SK-N-SH treated with all-trans-retinoic acid at 6 μM for 48 hours (cell line): ENCODE measurements around the gene ANKRD13A.

ENCODE experiments used
- ATAC-seq: fragments of 200-7000 bp; cut with Tn5 transposase; 3 replicates; pipeline ENCODE4 v1.9.1; 2020; ENCODE audit warnings: mild to moderate bottlenecking, moderate library complexity
- ARNTL ChIP-seq: fragments of 450-650 bp; formaldehyde crosslinking; IDR thresholded peaks from 2 replicates; pipeline ENCODE4 v1.5.0; 2020; ENCODE audit warnings: low read depth, mild to moderate bottlenecking, moderate library complexity, borderline replicate concordance
- BACH2 ChIP-seq: fragments of 250-450 bp; sonication (Bioruptor Pico); IDR thresholded peaks from 2 replicates; pipeline ENCODE4 v1.9.0; 2021; ENCODE audit warnings: mild to moderate bottlenecking, borderline replicate concordance
- CSDC2 ChIP-seq: fragments of 250-450 bp; sonication (Bioruptor Pico); IDR thresholded peaks from 2 replicates; pipeline ENCODE4 v1.5.0; 2020; ENCODE audit warnings: mild to moderate bottlenecking, moderate library complexity
- ESRRG ChIP-seq: fragments of 250-450 bp; sonication (Bioruptor Pico); IDR thresholded peaks from 2 replicates; pipeline ENCODE4 v1.6.1; 2021; ENCODE audit warnings: mild to moderate bottlenecking
- GLIS3 ChIP-seq: fragments of 250-450 bp; sonication (Bioruptor Pico); IDR thresholded peaks from 2 replicates; pipeline ENCODE4 v1.5.0; 2020; ENCODE audit warnings: mild to moderate bottlenecking, moderate library complexity
- OSR1 ChIP-seq: fragments of 250-450 bp; sonication (Bioruptor Pico); IDR thresholded peaks from 2 replicates; pipeline ENCODE4 v1.8.0; 2022; ENCODE audit warnings: moderate library complexity, mild to moderate bottlenecking, inconsistent platforms
- PPARA ChIP-seq: fragments of 250-450 bp; sonication (Bioruptor Pico); IDR thresholded peaks from 2 replicates; pipeline ENCODE4 v1.5.0; 2020; ENCODE audit warnings: mild to moderate bottlenecking, borderline replicate concordance
- RARB ChIP-seq: fragments of 250-450 bp; sonication (Bioruptor Pico); IDR thresholded peaks from 2 replicates; pipeline ENCODE4 v1.8.0; 2021; ENCODE audit warnings: mild to moderate bottlenecking, moderate library complexity
- SNAI2 ChIP-seq: fragments of 250-450 bp; sonication (Bioruptor Pico); IDR thresholded peaks from 2 replicates; pipeline ENCODE4 v1.5.0; 2020; ENCODE audit warnings: mild to moderate bottlenecking, moderate library complexity
- TOX ChIP-seq: fragments of 250-450 bp; sonication (Bioruptor Pico); IDR thresholded peaks from 2 replicates; pipeline ENCODE4 v1.8.0; 2021; ENCODE audit warnings: mild to moderate bottlenecking, moderate library complexity, borderline replicate concordance
- ZC3H10 ChIP-seq: fragments of 250-450 bp; sonication (Bioruptor Pico); IDR thresholded peaks from 2 replicates; pipeline ENCODE4 v1.5.1; 2021; ENCODE audit warnings: mild to moderate bottlenecking, moderate library complexity
- ZFP3 ChIP-seq: fragments of 250-450 bp; sonication (Bioruptor Pico); IDR thresholded peaks from 2 replicates; pipeline ENCODE4 v1.5.0; 2020; ENCODE audit warnings: mild to moderate bottlenecking, moderate library complexity
- ZFP30 ChIP-seq: fragments of 450-650 bp; formaldehyde crosslinking; IDR thresholded peaks from 2 replicates; pipeline ENCODE4 v1.5.0; 2022; ENCODE audit warnings: mild to moderate bottlenecking, moderate library complexity
- ZNF565 ChIP-seq: fragments of 450-650 bp; formaldehyde crosslinking; conservative IDR thresholded peaks from 2 replicates; pipeline ENCODE4 v1.5.0; 2020; ENCODE audit warnings: low read depth, mild to moderate bottlenecking, moderate library complexity
- ZNF70 ChIP-seq: fragments of 450-650 bp; formaldehyde crosslinking; IDR thresholded peaks from 2 replicates; pipeline ENCODE4 v1.5.0; 2020; ENCODE audit warnings: mild to moderate bottlenecking, moderate library complexity
- ZNF8 ChIP-seq: fragments of 450-650 bp; formaldehyde crosslinking; IDR thresholded peaks from 2 replicates; pipeline ENCODE4 v1.5.0; 2020; ENCODE audit warnings: mild to moderate bottlenecking, moderate library complexity
- TF ChIP-seq, protein P1 (sequence below): fragments of 250-450 bp; sonication (Bioruptor Pico); IDR thresholded peaks from 2 replicates; pipeline ENCODE4 v1.8.0; 2020; ENCODE audit warnings: mild to moderate bottlenecking, moderate library complexity, borderline replicate concordance
- TF ChIP-seq, protein P2 (sequence below): fragments of 250-450 bp; sonication (Bioruptor Pico); IDR thresholded peaks from 2 replicates; pipeline ENCODE4 v1.5.1; 2020; ENCODE audit warnings: low read depth, mild to moderate bottlenecking, moderate library complexity
- TF ChIP-seq, protein P3 (sequence below): fragments of 250-450 bp; sonication (Bioruptor Pico); IDR thresholded peaks from 2 replicates; pipeline ENCODE4 v1.5.0; 2020; ENCODE audit warnings: mild to moderate bottlenecking, moderate library complexity
- TF ChIP-seq, protein P4 (sequence below): fragments of 250-450 bp; sonication (Bioruptor Pico); IDR thresholded peaks from 2 replicates; pipeline ENCODE4 v1.5.1; 2021; ENCODE audit warnings: mild to moderate bottlenecking, moderate library complexity
- TF ChIP-seq, protein P5 (sequence below): fragments of 250-450 bp; sonication (Bioruptor Pico); IDR thresholded peaks from 2 replicates; pipeline ENCODE4 v1.8.0; 2021; ENCODE audit warnings: low read depth, mild to moderate bottlenecking, moderate library complexity, borderline replicate concordance

The ANKRD13A gene

DNA sequence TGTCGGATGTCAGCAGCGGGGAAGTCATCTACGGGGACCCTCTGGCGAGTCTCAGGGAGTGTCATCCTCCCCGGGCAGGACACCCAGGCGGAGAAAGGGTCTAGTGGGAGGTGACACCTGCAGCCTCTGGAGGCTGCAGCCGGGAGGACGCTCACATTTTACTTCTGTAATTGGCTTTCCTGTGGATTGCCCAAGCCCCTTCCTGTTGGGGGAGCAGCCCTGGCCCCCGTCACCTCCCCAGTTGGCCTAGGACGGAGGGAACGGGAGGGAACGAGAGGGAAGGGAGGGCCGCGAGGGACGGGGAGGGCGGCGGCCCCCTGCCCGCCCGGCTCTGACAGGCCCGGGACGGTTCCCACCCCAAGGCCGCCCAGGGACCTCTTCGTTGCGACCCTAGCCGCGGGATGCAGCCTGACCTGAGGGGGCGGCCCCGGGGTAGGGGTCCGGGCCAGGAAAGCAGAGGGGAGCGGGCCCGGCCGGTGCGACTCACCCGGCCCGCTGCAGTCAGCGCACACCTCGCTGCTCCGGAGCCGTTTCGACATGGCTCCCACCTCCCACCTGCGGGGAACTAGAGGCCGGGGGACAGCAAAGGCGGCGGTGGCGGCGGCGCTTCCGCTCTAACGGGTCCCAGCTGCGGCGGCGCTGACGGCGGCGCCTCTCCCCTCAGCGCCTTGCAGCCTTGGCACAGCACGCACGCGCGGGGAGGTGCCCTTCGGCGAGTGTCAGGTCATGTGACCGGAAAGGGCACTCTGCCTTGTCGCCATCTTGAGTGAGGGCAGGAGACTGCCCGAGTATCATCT, 3.3 kb upstream of the ANKRD13A start, which contains the start of gene GIT2:
Gene GIT2, minus strand, starts transcription at position 683 of the 797 bp plus-strand sequence. Its CDS starts 144 bp downstream, at position 539.
- peak; percentile 84 for ATAC-seq
- TF ChIP-seq, protein P1, sequence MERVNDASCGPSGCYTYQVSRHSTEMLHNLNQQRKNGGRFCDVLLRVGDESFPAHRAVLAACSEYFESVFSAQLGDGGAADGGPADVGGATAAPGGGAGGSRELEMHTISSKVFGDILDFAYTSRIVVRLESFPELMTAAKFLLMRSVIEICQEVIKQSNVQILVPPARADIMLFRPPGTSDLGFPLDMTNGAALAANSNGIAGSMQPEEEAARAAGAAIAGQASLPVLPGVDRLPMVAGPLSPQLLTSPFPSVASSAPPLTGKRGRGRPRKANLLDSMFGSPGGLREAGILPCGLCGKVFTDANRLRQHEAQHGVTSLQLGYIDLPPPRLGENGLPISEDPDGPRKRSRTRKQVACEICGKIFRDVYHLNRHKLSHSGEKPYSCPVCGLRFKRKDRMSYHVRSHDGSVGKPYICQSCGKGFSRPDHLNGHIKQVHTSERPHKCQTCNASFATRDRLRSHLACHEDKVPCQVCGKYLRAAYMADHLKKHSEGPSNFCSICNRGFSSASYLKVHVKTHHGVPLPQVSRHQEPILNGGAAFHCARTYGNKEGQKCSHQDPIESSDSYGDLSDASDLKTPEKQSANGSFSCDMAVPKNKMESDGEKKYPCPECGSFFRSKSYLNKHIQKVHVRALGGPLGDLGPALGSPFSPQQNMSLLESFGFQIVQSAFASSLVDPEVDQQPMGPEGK, result no peak
- no peak for TF ChIP-seq ZFP3 (CRISPR knock-in tag)
- no peak for TF ChIP-seq CSDC2 (CRISPR knock-in tag)
- no peak for TF ChIP-seq ZC3H10 (CRISPR knock-in tag)
- no peak for TF ChIP-seq SNAI2
- TF ChIP-seq ZNF565 (CRISPR knock-in tag), result no peak
- TF ChIP-seq TOX, result no peak
- TF ChIP-seq, protein P2, sequence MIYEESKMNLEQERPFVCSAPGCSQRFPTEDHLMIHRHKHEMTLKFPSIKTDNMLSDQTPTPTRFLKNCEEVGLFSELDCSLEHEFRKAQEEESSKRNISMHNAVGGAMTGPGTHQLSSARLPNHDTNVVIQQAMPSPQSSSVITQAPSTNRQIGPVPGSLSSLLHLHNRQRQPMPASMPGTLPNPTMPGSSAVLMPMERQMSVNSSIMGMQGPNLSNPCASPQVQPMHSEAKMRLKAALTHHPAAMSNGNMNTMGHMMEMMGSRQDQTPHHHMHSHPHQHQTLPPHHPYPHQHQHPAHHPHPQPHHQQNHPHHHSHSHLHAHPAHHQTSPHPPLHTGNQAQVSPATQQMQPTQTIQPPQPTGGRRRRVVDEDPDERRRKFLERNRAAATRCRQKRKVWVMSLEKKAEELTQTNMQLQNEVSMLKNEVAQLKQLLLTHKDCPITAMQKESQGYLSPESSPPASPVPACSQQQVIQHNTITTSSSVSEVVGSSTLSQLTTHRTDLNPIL (CRISPR knock-in tag), result no peak
- TF ChIP-seq OSR1 (CRISPR knock-in tag), result no peak
- no peak for TF ChIP-seq ESRRG (CRISPR knock-in tag)
- TF ChIP-seq, protein P3, sequence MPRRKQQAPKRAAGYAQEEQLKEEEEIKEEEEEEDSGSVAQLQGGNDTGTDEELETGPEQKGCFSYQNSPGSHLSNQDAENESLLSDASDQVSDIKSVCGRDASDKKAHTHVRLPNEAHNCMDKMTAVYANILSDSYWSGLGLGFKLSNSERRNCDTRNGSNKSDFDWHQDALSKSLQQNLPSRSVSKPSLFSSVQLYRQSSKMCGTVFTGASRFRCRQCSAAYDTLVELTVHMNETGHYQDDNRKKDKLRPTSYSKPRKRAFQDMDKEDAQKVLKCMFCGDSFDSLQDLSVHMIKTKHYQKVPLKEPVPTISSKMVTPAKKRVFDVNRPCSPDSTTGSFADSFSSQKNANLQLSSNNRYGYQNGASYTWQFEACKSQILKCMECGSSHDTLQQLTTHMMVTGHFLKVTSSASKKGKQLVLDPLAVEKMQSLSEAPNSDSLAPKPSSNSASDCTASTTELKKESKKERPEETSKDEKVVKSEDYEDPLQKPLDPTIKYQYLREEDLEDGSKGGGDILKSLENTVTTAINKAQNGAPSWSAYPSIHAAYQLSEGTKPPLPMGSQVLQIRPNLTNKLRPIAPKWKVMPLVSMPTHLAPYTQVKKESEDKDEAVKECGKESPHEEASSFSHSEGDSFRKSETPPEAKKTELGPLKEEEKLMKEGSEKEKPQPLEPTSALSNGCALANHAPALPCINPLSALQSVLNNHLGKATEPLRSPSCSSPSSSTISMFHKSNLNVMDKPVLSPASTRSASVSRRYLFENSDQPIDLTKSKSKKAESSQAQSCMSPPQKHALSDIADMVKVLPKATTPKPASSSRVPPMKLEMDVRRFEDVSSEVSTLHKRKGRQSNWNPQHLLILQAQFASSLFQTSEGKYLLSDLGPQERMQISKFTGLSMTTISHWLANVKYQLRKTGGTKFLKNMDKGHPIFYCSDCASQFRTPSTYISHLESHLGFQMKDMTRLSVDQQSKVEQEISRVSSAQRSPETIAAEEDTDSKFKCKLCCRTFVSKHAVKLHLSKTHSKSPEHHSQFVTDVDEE, result no peak
- no peak for TF ChIP-seq RARB (CRISPR knock-in tag)
- no peak for TF ChIP-seq ZFP30 (CRISPR knock-in tag)
- TF ChIP-seq, protein P4, sequence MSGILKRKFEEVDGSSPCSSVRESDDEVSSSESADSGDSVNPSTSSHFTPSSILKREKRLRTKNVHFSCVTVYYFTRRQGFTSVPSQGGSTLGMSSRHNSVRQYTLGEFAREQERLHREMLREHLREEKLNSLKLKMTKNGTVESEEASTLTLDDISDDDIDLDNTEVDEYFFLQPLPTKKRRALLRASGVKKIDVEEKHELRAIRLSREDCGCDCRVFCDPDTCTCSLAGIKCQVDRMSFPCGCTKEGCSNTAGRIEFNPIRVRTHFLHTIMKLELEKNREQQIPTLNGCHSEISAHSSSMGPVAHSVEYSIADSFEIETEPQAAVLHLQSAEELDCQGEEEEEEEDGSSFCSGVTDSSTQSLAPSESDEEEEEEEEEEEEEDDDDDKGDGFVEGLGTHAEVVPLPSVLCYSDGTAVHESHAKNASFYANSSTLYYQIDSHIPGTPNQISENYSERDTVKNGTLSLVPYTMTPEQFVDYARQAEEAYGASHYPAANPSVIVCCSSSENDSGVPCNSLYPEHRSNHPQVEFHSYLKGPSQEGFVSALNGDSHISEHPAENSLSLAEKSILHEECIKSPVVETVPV (CRISPR knock-in tag), result no peak
- TF ChIP-seq ZNF8, result no peak

DNA sequence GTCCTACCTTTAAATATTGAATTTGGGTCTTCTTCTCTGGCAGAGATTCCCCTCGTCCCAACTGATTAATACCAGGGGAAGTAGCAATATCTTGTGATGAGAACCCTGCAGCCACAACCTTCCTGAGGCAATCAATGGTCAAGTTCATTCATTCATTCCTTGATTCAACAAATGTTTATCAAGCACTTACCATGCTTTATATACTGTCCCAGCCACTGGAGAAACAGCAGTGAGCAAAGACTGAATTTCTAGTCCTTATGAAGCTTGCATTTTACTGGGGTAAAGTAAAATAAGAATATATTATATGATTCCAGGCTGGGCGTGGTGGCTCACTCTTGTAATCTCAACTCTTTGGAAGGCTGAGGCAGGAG, 2.8 kb upstream of the ANKRD13A start:
- ATAC-seq, result no peak
- TF ChIP-seq SNAI2, result no peak
- TF ChIP-seq, protein P4 (CRISPR knock-in tag), result no peak
- no peak for TF ChIP-seq GLIS3 (CRISPR knock-in tag)
- no peak for TF ChIP-seq CSDC2 (CRISPR knock-in tag)
- TF ChIP-seq ARNTL (CRISPR knock-in tag), result no peak
- no peak for TF ChIP-seq ZFP30 (CRISPR knock-in tag)
- no peak for TF ChIP-seq RARB (CRISPR knock-in tag)
- no peak for TF ChIP-seq OSR1 (CRISPR knock-in tag)
- TF ChIP-seq PPARA (CRISPR knock-in tag), result no peak
- TF ChIP-seq ZNF70 (CRISPR knock-in tag), result no peak
- TF ChIP-seq ZNF8, result no peak
- TF ChIP-seq, protein P1, result no peak
- no peak for TF ChIP-seq ESRRG (CRISPR knock-in tag)
- TF ChIP-seq ZNF565 (CRISPR knock-in tag), result no peak
- TF ChIP-seq TOX, result no peak
- TF ChIP-seq, protein P5, sequence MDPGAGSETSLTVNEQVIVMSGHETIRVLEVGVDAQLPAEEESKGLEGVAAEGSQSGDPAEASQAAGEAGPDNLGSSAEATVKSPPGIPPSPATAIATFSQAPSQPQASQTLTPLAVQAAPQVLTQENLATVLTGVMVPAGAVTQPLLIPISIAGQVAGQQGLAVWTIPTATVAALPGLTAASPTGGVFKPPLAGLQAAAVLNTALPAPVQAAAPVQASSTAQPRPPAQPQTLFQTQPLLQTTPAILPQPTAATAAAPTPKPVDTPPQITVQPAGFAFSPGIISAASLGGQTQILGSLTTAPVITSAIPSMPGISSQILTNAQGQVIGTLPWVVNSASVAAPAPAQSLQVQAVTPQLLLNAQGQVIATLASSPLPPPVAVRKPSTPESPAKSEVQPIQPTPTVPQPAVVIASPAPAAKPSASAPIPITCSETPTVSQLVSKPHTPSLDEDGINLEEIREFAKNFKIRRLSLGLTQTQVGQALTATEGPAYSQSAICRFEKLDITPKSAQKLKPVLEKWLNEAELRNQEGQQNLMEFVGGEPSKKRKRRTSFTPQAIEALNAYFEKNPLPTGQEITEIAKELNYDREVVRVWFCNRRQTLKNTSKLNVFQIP (CRISPR knock-in tag), result no peak
- no peak for TF ChIP-seq BACH2 (CRISPR knock-in tag)
- TF ChIP-seq ZFP3 (CRISPR knock-in tag), result no peak
